Measurements from ENCODE around the gene CFAP65. TPM values are rescaled to one million over a fixed set of nuclear protein-coding genes. Genes with fewer than 3 reads are reported as not detected.

CFAP65 gene
- total RNA-seq, 6 donors from 2014 or later, result 0.26 to 18.7 (median 10.7) TPM

DNA sequence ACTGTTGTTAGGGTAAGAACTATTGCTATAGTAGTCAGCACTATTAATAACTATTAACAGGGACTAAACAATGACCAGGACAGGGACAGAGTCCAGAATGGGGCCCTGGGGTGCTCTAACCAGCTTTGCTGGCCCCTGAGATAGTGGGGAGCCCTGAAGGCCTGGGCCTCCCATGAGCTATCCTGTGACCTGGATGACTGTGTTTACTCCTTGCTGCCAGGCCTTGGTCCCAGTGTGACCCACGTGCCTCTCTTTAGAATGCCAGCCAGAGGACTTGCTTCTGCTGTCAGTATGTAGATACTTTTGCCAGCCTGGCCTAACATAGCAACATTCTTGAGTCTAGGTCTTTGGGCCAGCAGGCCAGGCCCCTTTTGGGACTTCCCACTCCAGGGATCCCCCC is 70.4 kb downstream of the CFAP65 start:
- 20 to 22% methylated on average over 1 of the region's 1 CpG for WGBS, 2 donors
- DNase-seq (no peak), ATAC-seq (ENCODE audit: low FRiP score in 2 of 2) (no peak)
- H3K4me1 ChIP-seq, result no peaks in the 10 kb centered on the region
- no peaks in the 10 kb centered on the region for H3K9me3 ChIP-seq
- no peak overlapping the region for H3K4me3 ChIP-seq
- no peaks in the 10 kb centered on the region for H3K36me3 ChIP-seq
- H3K27me3 ChIP-seq, result no peaks in the 10 kb centered on the region
- no peak for TF ChIP-seq POLR2AphosphoS5 (IDR thresholded peaks at IDR 0.05)
- TF ChIP-seq, protein P1, sequence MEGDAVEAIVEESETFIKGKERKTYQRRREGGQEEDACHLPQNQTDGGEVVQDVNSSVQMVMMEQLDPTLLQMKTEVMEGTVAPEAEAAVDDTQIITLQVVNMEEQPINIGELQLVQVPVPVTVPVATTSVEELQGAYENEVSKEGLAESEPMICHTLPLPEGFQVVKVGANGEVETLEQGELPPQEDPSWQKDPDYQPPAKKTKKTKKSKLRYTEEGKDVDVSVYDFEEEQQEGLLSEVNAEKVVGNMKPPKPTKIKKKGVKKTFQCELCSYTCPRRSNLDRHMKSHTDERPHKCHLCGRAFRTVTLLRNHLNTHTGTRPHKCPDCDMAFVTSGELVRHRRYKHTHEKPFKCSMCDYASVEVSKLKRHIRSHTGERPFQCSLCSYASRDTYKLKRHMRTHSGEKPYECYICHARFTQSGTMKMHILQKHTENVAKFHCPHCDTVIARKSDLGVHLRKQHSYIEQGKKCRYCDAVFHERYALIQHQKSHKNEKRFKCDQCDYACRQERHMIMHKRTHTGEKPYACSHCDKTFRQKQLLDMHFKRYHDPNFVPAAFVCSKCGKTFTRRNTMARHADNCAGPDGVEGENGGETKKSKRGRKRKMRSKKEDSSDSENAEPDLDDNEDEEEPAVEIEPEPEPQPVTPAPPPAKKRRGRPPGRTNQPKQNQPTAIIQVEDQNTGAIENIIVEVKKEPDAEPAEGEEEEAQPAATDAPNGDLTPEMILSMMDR (IDR thresholded peaks at IDR 0.05), result no peak
- no peak for TF ChIP-seq POLR2A (IDR thresholded peaks at IDR 0.05)
- TF ChIP-seq EP300 (IDR thresholded peaks at IDR 0.05), result no peak
- no peak overlapping the region for H3K27ac ChIP-seq

DNA sequence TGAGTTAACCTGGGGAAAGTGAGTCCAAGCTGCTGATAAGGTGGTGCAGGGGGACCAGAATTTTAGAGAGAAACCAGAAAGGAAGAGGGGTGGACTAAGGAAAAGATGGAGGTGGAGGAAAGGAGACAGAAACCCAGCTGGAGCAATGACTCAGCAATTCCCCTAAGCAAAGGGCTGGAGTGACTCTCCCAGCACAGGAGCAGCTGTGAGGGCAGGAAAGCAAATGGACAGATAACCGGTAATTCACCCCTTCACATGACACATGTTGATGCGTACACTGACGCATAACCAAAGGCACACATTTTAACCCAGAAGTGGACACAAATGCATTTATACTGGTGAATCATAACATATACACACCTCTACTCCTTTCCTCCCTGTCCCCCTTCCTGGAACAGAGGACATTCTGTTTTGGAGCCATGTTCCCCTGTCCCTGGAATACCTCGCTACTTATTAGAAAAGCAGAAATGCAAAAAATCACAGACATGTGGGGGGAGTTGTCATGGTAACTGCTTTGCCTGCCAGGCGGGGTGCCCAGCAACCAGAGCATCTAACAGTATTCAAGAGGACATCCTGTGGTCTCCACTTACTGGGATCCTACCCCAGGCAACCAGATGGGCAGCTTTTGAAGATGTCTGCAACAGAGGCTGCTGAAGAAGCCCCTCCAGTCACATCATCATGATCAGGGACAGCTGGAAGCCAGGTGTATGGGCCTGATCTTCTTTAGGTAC is 77.1 kb downstream of the CFAP65 start:
- WGBS, 2 donors, result 36 to 53% methylated on average over 5 of the region's 5 CpGs
- TF ChIP-seq POLR2A (IDR thresholded peaks at IDR 0.05) (no peak), POLR2AphosphoS5 (IDR thresholded peaks at IDR 0.05) (no peak), EP300 (IDR thresholded peaks at IDR 0.05) (no peak)
- TF ChIP-seq, protein P1 (IDR thresholded peaks at IDR 0.05), result no peak
- ATAC-seq (ENCODE audit: low FRiP score in 2 of 2) (no peak), DNase-seq (no peak)
- no peak overlapping the region for H3K4me3 ChIP-seq
- H3K36me3 ChIP-seq, result no peaks in the 10 kb centered on the region
- H3K27me3 ChIP-seq, result peaks cover 0 to 51% (median 32%) of the 10 kb centered on the region in 4 donors
- H3K4me1 ChIP-seq, result peaks cover 14 to 25% (median 18%) of the 10 kb centered on the region in 4 donors
- H3K9me3 ChIP-seq, result no peaks in the 10 kb centered on the region
- no peak overlapping the region for H3K27ac ChIP-seq

DNA sequence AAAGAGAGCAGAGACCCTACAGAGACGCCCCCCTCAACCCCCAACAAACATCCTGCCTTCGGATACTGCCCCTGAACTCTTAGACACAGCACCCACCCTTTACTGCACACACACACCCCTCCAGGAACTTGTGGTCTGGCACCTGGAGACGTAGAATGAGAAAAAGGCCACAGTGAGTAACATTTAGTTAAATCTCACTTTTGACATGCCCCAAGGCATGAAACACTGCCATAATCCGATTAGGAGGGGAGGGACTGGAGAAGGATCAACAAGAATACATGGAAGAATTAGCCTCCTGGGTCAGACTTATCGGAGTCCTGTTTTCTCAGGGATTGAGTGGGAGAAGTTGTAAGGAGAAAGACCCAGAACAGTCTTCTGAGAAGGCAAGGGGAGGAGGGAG is 77.7 kb downstream of the CFAP65 start:
- no peaks in the 10 kb centered on the region for H3K9me3 ChIP-seq
- H3K4me1 ChIP-seq, result peaks cover 14 to 28% (median 20%) of the 10 kb centered on the region in 4 donors
- H3K27ac ChIP-seq, result no peak overlapping the region
- no peak for TF ChIP-seq POLR2AphosphoS5 (IDR thresholded peaks at IDR 0.05)
- TF ChIP-seq EP300 (IDR thresholded peaks at IDR 0.05), result no peak
- no peak overlapping the region for H3K4me3 ChIP-seq
- no peak for DNase-seq
- no peaks in the 10 kb centered on the region for H3K36me3 ChIP-seq
- WGBS, 2 donors, result 16 to 19% methylated on average over 5 of the region's 5 CpGs
- H3K27me3 ChIP-seq, result peaks cover 0 to 58% (median 35%) of the 10 kb centered on the region in 4 donors
- ATAC-seq (ENCODE audit: low FRiP score in 2 of 2), result no peak

DNA sequence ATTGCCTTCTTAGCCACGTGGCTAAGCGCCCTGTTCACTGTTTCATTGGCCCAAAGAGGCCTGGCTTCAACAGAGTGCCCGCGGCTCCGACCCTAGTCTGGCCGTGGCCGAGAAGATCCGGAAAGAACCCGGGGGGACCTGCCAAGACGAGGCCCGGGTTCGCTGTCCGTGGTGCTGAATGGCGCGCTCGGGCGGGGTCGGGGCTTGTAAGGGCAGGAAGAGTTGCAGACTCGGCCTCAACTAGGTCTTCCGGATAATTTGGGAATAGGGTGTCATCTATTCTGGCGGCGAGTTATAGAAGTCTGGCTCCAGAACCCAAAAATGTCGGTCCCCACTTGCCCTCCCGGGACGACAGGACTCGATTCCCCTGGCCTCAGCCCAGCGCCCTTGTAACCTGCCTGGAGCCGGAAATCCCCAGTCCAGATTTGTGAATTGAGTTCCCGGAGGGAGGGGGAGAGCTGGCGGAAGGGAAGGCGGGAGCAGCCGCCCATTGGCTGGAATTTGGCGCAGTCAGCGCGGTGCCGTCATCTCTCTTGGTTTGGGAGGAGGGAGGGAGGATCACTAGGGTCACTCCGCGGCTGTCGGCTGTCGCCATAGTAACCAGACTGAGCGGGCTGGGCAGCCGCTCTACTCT is 78.3 kb downstream of the CFAP65 start:
- ATAC-seq (ENCODE audit: low FRiP score in 2 of 2) (peak; percentile 38 to 51), DNase-seq (peak in 1 of 2 donors; percentile 94)
- H3K4me1 ChIP-seq, result peaks cover 14 to 28% (median 20%) of the 10 kb centered on the region in 4 donors
- H3K27ac ChIP-seq, result no peak overlapping the region
- H3K4me3 ChIP-seq, result peak overlapping the region in 1 of 4 donors; percentile 20
- peaks cover 0 to 60% (median 35%) of the 10 kb centered on the region in 4 donors for H3K27me3 ChIP-seq
- no peak for TF ChIP-seq POLR2AphosphoS5 (IDR thresholded peaks at IDR 0.05)
- no peak for TF ChIP-seq POLR2A (IDR thresholded peaks at IDR 0.05)
- TF ChIP-seq, protein P1 (IDR thresholded peaks at IDR 0.05), result no peak
- no peak for TF ChIP-seq EP300 (IDR thresholded peaks at IDR 0.05)
- H3K9me3 ChIP-seq, result no peaks in the 10 kb centered on the region
- no peaks in the 10 kb centered on the region for H3K36me3 ChIP-seq
- WGBS, 2 donors, result 0 to 5% methylated on average over 8 to 42 of the region's 42 CpGs

Data from upper lobe of left lung (tissue), 6 donors.